Measurements from ENCODE around the gene MATK.
A peak's percentile ranks its signal among the peaks of the same experiment; 100 is the strongest.

Gene MATK

DNA sequence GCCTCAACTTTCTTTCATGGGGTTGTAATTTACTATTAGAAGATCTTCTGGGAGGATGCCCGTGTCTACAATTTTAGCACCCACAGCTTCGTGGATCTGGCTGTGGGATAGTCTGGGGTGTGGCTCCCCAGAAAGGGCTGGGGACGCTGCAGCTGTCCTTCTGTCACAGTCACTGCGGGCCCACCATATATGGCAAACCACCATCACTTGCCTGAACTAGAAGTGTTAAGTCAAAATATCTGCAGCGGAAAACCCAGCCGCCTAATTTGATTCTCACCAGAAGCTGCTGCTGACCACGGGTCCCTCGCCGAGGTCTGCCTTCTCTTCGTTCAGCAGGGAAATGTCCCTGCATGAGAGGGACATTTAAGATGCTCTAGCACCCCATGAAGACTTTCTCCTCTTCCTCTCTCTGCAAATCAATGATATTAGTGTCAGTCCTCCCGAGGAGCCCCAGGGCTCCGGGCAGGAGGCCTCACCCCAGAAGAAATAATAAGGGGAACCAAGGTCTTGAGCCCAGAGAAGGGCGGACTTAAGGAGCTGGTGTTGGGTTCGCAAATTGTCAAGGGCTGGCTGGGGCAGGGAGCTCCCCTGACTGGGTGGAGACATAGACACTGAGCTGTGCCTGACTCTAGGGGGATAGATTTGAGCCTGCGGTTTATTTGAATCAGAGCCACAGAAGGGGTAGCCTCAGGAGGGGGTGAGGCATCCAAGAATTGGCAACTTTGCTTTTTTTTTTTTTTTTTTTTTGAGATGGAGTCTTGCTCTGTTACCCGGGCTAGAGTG lies 3.0 kb upstream of the MATK start:
- no peak for DNase-seq

DNA sequence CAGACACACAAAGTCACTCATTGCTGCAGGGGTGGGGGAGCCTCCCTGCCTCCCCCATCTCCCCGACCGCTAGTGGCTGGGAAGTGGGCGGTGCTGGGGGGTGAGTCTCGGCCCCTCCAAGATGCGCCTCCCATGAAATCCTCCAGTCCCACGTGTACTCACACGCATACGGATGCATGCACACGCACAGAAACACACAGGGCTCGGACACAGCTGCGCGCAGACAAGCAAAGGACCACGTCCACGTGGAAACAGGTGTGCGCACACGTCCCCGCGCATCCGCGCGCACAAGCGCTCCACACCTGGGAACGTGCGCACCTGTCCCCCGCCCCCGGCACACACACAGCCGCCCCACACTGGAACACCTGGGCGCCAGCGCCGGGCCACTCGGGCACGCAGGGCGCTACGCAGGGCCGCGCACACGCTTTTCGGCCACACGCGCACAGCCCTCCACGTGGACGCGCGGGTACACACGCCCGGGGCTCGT lies 687 bp downstream of the MATK start:
- DNase-seq: no peak

DNA sequence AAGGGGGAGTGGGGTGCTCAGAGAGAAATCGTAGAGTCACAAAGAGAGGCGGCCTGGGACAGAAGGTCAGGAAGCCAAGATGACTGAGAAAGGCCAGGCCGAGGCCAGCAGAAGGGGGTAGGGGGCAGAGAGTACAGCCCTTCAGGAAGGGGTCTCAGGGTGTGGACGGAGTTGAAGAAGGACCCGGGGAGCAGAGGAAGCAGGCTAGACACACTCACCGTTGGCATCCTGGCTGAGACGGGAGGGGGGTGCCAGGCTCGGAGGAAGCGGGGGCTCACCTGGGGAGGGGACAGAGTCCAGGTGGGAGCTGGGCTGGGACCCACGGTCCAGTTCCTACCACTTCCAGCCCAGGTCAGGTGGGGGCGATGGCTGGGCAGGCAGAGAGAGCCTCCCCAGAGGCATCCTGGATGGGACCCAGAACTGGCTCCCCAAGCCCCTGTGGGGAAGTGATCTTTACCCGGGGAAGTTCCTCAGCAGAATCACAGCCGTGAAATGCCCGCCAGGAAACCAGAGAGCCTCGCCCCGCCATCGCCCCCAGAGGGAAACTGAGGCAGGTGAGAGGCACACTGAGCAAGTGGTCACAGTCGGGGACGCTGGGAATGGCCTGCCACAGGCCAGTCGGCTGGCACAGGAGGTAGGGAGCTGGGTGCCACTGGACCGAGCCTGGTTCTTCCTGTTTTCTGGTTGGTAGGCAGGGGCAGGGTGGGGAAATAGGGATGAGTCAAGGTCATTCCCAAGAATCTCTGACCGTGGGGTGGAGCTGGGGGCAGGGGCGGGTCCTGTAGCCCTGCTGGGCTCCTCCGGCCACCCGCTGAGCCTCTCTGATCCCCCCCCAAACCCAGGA lies 1.4 kb downstream of the MATK start:
- DNase-seq: peak; percentile 83

DNA sequence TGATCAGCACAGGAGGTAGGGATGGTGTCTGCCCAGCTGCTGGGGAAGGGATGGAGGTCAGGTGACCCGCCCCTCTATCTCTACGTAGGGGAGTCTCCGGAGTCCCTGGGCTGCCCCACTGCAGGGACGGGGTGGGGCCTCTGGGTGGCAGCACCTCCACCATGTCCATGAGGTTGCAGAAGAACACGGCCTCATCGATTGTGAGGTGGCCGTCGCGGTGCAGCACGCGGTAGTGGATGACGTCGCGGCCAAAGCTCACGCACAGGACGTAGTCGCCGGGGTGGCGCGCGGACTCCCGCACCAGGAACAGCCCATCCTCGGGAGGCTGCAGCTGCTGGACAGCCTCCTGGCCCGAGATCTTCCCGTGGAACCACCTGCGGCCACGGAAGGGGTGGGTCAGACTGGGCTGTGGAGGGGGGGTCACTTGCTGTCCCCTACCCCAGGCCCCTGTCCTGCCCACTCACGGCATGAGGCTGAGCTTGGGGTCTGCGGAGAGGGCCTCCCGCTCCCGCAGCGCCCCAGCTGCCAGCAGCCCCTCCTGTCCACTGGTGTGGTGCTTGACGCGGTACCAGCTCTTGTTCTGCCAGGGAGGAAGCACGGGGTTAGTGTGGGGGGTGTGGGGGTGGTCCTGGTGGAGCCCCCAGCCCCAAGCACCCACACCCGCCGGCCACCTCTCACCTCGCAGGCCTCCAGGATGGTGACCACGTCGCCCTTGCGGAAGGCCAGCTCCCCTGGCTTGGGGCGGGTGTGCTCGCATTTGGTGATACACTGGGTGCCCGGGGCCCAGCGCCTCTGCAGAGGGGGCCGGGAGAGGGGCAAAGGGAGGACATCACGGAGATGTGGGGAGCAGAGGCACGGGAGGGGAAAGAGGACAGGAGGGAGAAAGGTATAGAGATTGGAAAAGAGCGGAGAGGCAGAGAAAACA lies 2.3 kb downstream of the MATK start:
- DNase-seq: no peak

DNA sequence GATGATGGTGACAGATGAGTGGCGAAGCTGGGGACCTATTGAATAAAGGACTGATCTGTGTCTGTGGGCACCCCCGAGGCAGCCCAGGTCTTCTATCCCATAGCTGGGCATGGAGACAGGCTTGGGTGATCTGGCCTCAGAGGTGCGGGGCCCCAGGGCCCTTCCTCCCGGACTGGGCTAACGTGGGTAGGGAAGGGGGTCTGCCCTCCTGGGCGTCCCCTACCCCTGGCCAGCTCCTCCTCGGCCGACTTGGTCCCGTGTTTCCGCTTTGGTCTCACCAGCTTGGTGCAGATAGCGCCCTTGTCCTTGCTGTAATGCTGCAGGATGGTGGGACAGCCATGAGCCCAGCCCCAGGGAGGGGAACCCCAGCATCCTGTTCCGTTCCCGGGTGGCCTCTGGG lies 3.3 kb downstream of the MATK start:
- no peak for DNase-seq

DNA sequence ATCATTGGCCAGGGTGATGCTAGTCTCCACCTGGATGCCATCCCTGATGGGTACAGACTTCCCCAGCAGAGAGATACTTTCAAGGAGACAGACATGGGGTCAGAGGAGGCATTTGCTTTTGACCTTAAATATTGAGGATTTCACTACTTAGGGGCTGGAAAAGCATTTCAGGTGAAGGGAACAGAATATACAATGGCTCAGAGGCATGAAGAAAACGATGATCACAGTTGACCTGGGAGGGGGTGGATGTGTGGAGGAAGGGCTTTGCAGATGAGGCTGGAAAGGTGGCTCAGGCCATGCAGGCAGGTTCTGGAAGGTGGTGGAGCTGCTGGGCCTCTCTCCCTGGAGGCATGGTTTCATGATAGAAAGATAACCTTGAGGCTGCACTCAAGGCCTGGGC lies 3.9 kb downstream of the MATK start:
- DNase-seq: no peak

DNA sequence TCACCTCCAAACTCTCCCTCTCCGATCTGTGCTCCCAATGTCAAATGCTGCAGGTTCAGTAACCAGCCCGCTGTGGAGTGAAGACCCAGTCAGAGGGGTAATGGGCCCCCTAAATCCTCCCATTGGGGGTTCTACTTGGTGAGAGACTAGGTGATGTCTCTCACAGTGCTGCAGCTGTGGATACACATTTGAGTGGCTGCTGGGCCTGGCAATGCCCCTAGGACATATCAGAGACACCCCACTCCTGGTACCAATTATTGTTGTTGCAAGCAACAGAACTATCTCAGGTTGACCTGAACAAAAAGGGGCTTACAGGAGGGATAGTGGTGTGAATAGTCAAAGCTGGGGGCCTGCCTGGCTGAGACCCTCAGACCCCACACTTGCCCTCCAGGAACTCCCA lies 4.6 kb downstream of the MATK start:
- no peak for DNase-seq

DNA sequence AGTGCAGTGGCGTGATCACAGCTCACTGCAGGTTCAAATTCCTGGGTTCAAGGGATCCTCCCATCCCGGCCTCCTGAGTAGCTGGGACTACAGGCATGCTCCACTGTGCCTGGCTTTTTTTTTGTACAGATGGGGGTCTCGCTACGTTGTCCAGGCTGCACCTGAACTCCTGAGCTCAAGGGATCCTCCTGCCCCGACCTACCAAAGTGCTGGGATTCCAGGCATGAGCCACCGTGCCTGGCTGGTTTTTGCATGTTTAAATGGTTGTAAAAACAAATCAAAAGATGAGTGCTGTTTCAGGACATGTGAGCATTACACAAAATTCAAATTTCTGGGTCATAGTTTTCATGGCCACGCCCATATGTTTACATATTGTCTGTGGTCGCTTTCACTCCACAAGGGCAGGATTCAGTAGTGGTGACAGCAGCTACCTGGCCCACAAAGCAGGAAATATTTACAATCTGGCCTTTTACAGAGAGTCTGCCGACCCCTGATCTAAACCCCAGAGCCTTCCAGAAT lies 5.3 kb downstream of the MATK start:
- peak; percentile 25 for DNase-seq

DNA sequence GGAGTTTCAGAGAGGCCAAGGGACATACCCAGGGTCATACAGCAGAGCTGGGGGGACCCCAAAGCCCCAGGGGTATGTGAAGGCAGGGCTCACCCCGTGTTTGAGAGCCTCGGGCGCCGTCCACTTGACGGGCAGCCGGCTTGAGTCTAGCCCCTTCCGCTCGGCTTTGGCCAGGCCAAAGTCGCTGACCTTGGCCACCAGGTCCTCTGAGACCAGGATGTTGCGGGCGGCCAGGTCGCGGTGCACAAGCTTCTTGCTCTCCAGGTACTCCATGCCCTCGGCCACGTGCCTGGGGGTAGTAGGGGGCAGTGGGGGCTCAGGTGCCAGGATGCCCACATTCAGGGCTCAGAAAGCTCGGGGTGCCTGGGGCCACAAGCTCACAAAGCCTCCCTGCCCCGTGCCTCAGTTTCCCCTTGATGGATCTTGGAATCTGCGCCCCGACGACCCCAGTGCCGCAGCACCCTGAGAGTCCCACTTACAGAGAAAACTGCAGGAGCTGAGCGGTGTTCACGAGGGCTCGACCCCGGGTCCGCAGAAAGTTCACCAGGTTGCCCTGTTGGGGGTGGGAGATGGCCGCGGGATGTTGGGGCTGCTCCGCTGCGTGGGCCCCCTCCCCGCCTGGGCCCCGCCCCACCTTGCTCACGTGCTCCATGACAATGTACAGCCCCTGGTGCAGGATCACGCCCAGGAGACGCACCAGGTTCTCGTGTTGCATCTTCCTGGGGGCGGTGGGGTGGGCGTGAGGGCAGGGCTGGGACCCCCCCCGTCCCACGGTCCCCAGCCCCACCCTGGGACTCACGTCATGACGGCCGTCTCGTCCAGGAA lies 7.1 kb downstream of the MATK start:
- no peak for DNase-seq

DNA sequence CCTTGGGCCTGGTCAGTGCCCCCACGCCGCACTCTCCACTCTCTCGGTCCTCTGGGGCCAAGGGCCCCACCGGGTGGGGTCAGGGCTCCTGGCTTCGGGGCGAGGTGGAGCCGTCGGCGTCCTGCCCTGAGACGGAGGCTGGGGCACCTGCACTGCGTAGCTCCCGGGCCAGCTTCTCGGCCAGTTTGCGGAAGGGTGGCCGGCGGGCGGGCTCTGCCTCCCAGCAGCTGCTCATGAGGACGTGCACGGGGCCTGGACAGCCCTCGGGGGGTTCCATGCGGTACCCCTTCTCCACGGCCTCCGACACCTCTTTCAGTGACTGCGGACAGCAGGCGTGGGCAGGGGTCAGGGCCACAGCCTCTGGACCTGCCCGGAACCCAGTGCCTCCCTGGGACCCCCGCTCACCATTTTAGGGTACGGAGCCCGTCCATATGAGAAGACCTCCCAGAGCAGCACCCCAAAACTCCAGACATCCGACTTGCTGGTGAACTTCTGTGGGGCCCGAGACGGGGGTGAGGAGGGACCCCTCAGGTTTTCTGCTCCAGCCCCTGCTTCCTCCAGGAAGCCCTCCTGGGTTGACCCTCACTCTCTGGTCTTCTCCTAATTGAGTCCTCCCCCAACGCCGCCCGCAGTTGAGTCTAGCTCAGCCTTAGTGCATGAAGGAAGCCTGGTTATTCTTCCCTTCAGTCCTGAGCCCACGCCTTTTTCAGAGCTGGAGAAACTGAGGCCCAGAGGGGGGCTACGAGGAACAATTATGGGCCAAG lies 7.9 kb downstream of the MATK start:
- no peak for DNase-seq

DNA sequence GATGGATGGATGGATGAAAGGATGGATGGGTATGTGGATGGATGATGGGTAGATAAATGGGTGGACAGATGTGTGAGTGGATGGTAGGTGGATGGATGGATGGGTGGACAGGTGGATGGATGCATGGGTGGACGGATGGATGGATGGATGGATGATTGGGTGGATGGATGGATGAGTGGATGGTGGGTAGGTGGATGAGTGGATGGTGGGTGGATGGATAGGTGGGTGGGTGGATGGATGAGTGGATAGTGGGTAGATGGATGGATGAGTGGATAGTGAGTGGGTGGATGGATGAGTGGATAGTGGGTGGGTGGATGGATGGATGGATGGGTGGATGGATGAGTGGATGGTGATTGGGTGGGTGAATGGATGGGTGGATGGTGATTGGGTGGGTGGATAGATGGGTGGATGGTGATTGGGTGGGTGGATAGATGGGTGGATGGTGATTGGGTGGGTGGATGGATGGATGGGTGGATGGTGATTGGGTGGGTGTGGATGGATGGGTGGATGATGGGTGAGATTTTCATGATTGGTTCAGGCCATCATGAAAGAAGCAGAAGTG lies 9.6 kb downstream of the MATK start:
- no peak for DNase-seq

DNA sequence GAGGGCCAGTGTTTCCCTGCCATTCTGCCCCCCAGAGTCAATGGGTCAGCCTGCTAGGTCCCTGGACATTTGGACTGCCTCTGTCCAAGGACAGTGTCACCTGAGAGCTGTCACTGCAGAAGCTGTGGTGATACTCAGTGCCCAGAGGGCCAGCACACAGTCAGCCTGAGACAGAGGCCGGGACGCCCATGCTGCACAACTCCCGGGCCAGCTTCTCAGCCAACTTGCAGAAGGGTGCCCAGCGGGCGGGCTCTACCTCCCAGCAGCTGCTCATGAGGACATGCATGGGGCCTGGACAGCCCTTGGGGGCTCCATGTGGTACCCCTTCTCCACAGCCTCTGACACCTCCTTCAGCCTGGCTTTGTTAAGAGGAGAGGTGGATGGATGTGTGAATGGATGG lies 10.3 kb downstream of the MATK start:
- DNase-seq: no peak

DNA sequence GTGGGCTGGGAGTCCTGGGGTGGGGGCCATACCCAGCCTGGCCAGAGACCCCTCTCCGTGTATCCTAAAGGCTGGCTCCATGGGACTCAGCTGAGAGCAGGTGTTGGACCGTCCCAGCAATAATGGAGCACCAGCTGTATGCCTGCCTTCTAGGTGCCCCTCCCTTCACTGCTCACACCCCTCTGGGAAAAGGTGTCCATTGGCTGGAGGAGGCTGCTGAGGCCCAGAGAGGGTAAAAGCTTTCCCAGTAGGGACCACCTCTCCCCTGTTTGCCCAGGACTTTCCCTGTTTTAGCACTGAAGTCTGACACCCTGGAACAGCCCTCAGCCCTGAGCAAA lies 10.8 kb downstream of the MATK start:
- DNase-seq: no peak

DNA sequence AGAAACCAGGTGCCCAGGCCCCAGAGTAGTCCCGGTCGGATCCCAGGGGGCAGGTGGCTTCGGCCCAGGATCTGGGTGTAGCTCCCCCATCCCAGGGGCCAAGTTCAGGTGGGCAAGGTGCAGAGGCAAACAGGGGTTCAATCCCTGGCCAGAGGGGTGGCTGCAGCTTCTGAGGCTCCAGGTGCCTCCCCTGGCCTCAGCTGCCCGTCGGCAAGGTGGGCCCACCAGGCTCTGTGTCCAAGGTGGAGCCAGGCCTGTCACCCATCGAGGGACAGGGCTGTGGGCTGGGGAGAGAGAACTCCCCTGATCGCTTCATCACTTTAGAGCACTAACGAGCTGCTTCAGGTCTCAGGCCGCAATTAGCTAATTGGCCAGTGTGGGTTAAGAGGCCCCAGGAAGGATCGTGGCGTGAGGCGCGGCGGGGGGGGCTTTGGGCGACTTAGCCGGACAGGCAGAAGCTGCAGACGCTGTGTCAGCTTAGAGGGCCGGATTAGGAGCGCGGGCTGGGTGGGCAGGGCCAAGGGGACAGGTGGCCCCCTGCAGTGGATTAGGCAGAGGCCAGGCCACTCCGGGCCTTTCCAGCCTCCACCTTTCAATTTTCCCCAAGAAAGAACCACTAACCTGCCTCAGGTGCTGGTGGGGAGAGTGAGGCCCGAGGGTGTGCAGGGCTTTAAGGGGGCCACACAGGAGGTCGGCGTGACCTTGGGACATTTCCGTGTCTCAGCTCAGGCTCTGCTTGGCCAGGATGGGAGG lies 11.4 kb downstream of the MATK start:
- DNase-seq: no peak

DNA sequence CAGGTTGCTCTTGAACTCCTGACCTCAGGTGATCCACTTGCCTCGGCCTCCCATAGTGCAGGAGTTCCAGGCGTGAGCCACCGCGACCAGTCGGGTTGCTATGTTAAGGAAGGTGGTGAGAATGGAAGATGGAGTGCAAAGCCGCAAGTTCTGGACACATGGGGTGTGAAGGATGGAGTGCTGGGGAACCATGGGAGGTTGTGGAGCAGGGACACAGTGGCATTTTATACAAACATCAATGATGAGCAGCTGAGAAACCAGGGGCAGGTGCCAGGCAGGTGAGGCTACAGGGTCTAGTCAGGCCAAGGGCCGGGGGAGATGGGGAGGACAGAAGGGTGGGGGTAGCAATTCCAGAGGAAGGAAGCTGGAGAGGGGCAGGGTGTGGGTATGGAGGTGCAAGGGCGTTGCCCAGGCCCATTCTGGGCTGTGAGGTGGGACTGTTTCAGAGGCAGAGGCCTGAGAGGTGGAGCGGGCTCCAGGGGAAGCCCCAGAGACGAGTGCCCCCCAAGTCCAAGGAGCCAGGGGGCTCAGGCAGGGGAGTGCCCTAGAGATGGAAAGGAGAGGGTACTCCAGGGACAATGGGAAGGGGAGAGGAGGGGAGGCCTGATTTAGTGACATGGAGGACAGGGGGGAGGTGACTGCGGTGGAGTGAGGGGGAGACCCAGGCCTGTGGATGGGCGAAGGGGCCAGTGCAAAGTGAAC lies 12.2 kb downstream of the MATK start:
- DNase-seq: no peak

DNA sequence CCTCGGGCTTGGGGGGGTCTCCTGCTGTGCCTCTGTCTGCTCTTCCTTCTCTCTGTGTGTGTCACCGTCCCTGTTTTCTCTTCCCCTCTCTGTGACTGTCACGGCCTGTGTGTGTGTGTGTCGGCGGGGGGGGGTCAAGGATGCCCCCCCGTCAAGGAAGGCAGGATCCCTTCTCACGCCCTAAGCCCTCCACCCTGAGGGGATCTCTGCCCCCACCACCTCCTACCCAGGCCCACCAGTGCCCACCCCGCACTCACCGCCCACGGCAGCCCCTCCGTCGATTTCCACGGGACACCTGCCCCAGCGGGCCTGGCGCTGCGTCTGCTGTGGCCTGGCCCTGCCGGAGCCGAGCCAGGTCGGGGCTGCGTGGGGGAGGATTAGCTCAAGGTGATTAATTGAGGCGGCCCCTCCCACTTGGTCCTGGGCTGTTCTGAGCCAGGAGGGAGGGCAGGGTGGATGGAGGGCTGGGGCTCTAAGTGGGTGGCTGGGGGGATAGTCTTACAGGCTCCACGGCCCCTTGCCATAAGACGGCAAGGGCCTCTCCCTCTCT lies 14.2 kb downstream of the MATK start, which contains the start of gene RAX2:
Gene RAX2, minus strand, starts transcription at position 323 of the 550 bp plus-strand sequence. CDS start 486 bp downstream, outside the sequence.
- DNase-seq: no peak

DNA sequence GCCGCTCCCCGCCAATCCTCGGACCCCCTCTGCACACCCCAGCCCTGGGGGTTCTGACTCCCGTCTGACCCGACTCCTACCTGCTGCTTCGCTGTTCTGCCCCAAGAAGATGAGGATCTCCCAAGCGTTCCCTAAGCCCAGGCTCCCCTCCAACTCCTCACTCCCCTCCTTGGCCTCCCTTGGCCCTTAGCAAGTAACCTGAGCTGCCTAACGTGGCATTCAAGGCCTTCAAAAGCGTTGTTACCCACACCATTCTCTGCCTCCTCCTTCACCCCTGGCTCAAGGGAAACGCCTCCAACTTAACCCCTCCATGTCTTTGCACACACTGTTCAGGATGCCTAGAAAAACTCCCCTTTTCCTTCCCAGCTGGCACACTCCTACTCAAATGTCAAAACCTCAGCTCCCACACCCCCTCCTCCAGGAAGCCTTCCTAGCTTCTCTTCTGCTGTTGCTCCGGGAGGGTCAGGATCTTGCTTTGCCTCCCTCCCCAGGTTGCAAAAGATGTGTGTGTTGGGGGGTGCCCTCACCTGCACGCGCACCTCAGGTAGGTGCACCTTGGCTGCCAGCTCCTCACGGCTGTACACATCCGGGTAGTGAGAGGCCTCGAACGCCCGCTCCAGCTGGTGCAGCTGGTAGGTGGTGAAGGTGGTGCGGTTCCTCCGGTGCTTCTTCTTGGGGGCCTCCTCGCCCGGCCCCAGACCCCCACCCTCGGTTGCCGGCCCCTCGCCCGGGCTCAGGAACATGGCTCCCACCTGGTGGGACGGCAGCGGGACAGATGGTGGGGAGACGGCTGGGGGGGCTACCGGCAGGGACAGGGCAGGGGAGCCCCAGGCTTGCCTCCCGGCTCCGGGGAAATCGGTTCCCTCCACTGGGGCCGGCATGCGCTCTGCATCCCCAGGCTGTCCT lies 14.9 kb downstream of the MATK start:
- no peak for DNase-seq

Data from inflammatory macrophage treated with lipopolysaccharide for 4 hours (primary cell).